K562 (cell line): ENCODE measurements around the gene SPHK1.

Experiments
- CBX2 ChIP-seq: fragments of 200-600 bp; sonication (generic); IDR thresholded peaks from one replicate; pipeline ENCODE4 v1.6.1; 2012; ENCODE audit warnings: mild to moderate bottlenecking, low read length, inconsistent platforms; ENCODE audit not compliant: insufficient read depth, poor library complexity, severe bottlenecking
- CHD2 ChIP-seq: IDR thresholded peaks from 2 replicates; pipeline ENCODE4 v1.6.1; 2011; ENCODE audit warnings: low read depth, low read length
- CTCF ChIP-seq, 3 experiments: IDR thresholded peaks in 2 of 3; conservative IDR thresholded peaks in 1 of 3; 2 replicates each; pipeline ENCODE4 v1.5.1; 2011 to 2012; ENCODE audit warnings: low read length in 3 of 3, mild to moderate bottlenecking in 3 of 3, control low read depth in 2 of 3, improper control_type of control experiment in 1 of 3, inconsistent platforms in 1 of 3, low read depth in 1 of 3, mixed read lengths in 1 of 3, moderate library complexity in 1 of 3; ENCODE audit not compliant: insufficient read depth in 2 of 3
- HNRNPLL ChIP-seq: fragments of 200-400 bp; formaldehyde crosslinking; IDR thresholded peaks from 2 replicates; pipeline ENCODE4 v1.6.1; 2017; ENCODE audit warnings: low read length, low read depth, mild to moderate bottlenecking; ENCODE audit not compliant: poor library complexity, severe bottlenecking
- KLF6 ChIP-seq: fragments of 250-450 bp; sonication (Bioruptor Pico); IDR thresholded peaks from 2 replicates; pipeline ENCODE4 v1.4.0; 2020; ENCODE audit warnings: mild to moderate bottlenecking, moderate library complexity, borderline replicate concordance
- NBN ChIP-seq: fragments of 450-650 bp; IDR thresholded peaks from 2 replicates; pipeline ENCODE4 v1.6.1; 2016; ENCODE audit warnings: low read depth, mild to moderate bottlenecking
- ZEB2 ChIP-seq: fragments of 450-650 bp; IDR thresholded peaks from 2 replicates; pipeline ENCODE4 v1.6.1; 2016
- TF ChIP-seq, protein P1 (sequence below): sonication (generic); formaldehyde crosslinking; IDR thresholded peaks from 2 replicates; pipeline ENCODE4 v1.9.0; 2022; ENCODE audit warnings: mild to moderate bottlenecking, missing genetic modification reagents

GRCh38 chr17:76416899-76417298 is 32.5 kb downstream of the SPHK1 start:
- no peak for TF ChIP-seq ZEB2
- no peak for TF ChIP-seq CHD2
- TF ChIP-seq NBN = no peak
- TF ChIP-seq, protein P1, sequence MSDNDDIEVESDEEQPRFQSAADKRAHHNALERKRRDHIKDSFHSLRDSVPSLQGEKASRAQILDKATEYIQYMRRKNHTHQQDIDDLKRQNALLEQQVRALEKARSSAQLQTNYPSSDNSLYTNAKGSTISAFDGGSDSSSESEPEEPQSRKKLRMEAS (CRISPR knock-in tag) = no peak
- no peak for TF ChIP-seq KLF6 (CRISPR knock-in tag)
- TF ChIP-seq CTCF (IDR thresholded peaks at IDR 0.05 in 2 of 3, conservative IDR thresholded peaks at IDR 0.05 in 1 of 3; ENCODE audit: insufficient read depth in 2 of 3, low read depth in 1 of 3, low read length in 3 of 3) = no peak
- no peak for TF ChIP-seq HNRNPLL
- no peak for TF ChIP-seq CBX2
